Ovary (tissue), 9 donors: ENCODE data around the gene PNPLA6. TPM values are rescaled to one million over a fixed set of nuclear protein-coding genes. Genes with fewer than 3 reads are reported as not detected.
A peak's percentile ranks its signal among the peaks of the same experiment; 100 is the strongest.

Experiments used
- DNase-seq, 5 donors: peaks; one replicate each; pipeline ENCODE4 v3.0.0-alpha.2; 2019 to 2020
- H3K27ac ChIP-seq, 2 donors: fragments of 200-600 bp; one replicate each; pipeline versions ENCODE4 v1.5.1 to v1.8.0; 2019 to 2022
- H3K27me3 ChIP-seq: fragments of 200-600 bp; one replicate; pipeline ENCODE4 v1.8.0; 2022
- H3K36me3 ChIP-seq: fragments of 200-600 bp; sonication (generic); one replicate; pipeline ENCODE4 v1.5.1; 2019
- H3K4me1 ChIP-seq: one replicate; pipeline ENCODE4 v1.8.1; 2013; ENCODE audit warnings: mild to moderate bottlenecking, moderate library complexity; ENCODE audit not compliant: insufficient read depth
- H3K4me3 ChIP-seq: fragments of 200-600 bp; sonication (generic); one replicate; pipeline ENCODE4 v1.5.1; 2017
- H3K9me3 ChIP-seq, 2 donors: fragments of 200-600 bp in 1 of 2; sonication (generic) in 1 of 2; one replicate each; pipeline versions ENCODE4 v1.5.1 to v1.8.1; 2013 to 2019; ENCODE audit warnings: mild to moderate bottlenecking in 1 of 2, moderate library complexity in 1 of 2
- EP300 ChIP-seq: sonication (generic); formaldehyde crosslinking; IDR thresholded peaks from one replicate; pipeline ENCODE4 v1.6.1; 2017; ENCODE audit warnings: antibody characterized with exemption
- POLR2A ChIP-seq: fragments of 450-650 bp; IDR thresholded peaks from one replicate; pipeline ENCODE4 v1.6.1; 2017; ENCODE audit warnings: antibody characterized with exemption, mild to moderate bottlenecking, moderate library complexity
- WGBS, 3 donors: extraction: QIAGEN DNeasy Blood & Tissue Kit in 1 of 3; methylation state at CpG; one replicate each; pipeline versions ENCODE4 v1.1.5 to v1.1.7; 2013 to 2017; 5-methylcytosine and 5-hydroxymethylcytosine counted together
- intact Hi-C, 4 donors: fragments of 100-400 bp; cut with DNase I; formaldehyde crosslinking; loops; one replicate each; pipeline versions ENCODE4 v1.11.0 to v1.15.1; 2022 to 2023
- polyA plus RNA-seq, 2 donors: library from polyadenylated mRNA; stranded (reverse); fragments of 200-250 nt in 1 of 2; fragments of 350-450 nt in 1 of 2; fragmentation: Illumina TruSeq in 1 of 2; extraction: RNeasy Lipid Tissue Mini Kit (QIAGEN cat#74804) in 1 of 2; gene quantifications; one replicate each; pipeline ENCODE4 v1.2.3, GENCODE V29; 2013 to 2014
- total RNA-seq, 7 donors: library from RNA; depleted of rRNA in 2 of 7; stranded (reverse); fragments of >200 nt in 2 of 7; fragmentation: NEBNext Ultra II Directional in 3 of 7; extraction: Animal tissue kit (Norgen Biotek cat#: 25700) in 3 of 7; gene quantifications; one replicate each; pipeline versions ENCODE4 v1.1.0 to v1.2.4, GENCODE V29; 2016 to 2023
- TF ChIP-seq, protein P1 (sequence below), 3 donors: fragments of 450-650 bp in 2 of 3; fragments of 200-600 bp in 1 of 3; IDR thresholded peaks; one replicate each; pipeline versions ENCODE4 v1.5.1 to v1.8.0; 2016 to 2022; ENCODE audit warnings: antibody characterized with exemption in 3 of 3, mild to moderate bottlenecking in 1 of 3
- donor health status: DM: no; HTN: no; CAD: no; lungs with moderate emphysema.
- donor health status: DM: no; HTN: no; CAD: no.
- donor health status: Bipolar disorder and iron deficiency.
- donor health status: DM: yes; HTN: yes; CAD: no.
- donor health status: DM: no; HTN: no; CAD: no.
- donor health status: DM: yes; HTN: yes; CAD: no.

Gene PNPLA6
- total and polyA plus RNA-seq, 9 donors: 19.0 to 69.1 (median 52.0) TPM

DNA sequence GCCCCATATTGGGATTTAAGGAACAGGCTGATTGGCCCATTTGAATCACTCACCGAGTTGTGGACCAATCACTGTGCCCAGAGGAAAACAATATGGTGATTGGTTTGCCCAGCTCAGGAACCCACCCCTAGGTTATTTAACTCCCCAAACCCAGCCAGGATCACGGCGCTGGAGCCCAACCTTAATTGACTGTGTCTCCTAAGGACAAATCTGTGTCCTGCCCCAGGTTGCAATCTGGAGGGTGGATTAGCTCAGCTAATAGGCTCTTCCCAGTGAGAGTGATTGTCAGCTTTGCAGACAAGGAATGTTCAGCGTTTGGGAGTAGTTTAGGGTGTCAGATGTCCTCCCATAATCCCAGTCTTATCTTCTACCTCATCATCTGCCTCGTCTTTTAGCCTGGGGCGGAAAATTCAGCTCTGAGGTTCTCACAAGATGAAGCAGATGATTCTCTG lies 23.1 kb upstream of the PNPLA6 start:
- intact Hi-C loops: no loop called here
- peaks cover 8% of the 10 kb centered on the region for H3K4me1 ChIP-seq
- DNase-seq: no peak
- no peaks in the 10 kb centered on the region for H3K9me3 ChIP-seq
- H3K36me3 ChIP-seq: no peaks in the 10 kb centered on the region
- no peak overlapping the region for H3K4me3 ChIP-seq
- H3K27me3 ChIP-seq: no peaks in the 10 kb centered on the region
- no peak overlapping the region for H3K27ac ChIP-seq
- no peak for TF ChIP-seq POLR2A
- TF ChIP-seq EP300: no peak
- TF ChIP-seq, protein P1, sequence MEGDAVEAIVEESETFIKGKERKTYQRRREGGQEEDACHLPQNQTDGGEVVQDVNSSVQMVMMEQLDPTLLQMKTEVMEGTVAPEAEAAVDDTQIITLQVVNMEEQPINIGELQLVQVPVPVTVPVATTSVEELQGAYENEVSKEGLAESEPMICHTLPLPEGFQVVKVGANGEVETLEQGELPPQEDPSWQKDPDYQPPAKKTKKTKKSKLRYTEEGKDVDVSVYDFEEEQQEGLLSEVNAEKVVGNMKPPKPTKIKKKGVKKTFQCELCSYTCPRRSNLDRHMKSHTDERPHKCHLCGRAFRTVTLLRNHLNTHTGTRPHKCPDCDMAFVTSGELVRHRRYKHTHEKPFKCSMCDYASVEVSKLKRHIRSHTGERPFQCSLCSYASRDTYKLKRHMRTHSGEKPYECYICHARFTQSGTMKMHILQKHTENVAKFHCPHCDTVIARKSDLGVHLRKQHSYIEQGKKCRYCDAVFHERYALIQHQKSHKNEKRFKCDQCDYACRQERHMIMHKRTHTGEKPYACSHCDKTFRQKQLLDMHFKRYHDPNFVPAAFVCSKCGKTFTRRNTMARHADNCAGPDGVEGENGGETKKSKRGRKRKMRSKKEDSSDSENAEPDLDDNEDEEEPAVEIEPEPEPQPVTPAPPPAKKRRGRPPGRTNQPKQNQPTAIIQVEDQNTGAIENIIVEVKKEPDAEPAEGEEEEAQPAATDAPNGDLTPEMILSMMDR (IDR thresholded peaks at IDR 0.05): no peak
- WGBS, 3 donors: 48 to 55% (median 50%) methylated on average over 6 of the region's 6 CpGs

DNA sequence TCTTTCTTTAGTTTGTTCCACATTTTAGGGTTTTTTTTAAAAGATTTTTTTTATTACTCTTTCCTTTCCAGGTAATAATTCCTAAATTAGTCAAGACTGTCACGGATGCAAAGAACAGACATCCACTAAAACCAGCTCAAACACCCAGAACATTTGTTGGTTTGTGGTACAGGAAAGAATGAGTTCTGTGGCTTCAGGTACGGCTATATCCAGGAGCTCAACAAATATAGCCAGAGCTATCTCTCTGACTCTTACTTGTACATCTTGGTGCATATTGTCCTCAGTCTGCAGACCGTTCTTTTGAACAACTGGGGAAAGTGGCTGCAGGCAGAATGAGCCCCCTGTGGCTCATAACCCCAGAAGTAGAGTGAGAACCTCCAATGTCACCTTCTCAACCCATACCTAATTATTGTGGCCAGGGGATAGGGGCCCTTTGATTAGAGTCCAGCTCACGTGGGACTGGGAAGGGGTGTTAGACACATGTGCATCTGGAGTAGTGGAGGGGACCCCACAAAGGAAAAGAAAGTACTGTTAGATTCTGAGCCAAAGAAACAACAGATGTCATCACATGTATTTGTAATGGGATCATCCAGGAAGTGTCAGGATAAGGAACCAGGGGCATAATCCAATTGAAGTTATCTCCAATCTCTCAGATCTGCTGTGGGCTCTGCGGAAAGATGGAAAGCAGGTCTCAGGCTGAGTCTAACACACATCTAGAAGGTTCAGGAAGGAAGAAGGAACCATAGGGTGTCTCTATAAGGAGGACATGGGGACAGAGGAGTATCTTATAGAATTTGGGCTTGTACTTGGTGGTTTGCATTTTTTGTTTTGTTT lies 21.5 kb upstream of the PNPLA6 start:
- DNase-seq: no peak
- intact Hi-C loops: no loop called here
- H3K27me3 ChIP-seq: no peaks in the 10 kb centered on the region
- no peaks in the 10 kb centered on the region for H3K9me3 ChIP-seq
- H3K4me1 ChIP-seq: peaks cover 8% of the 10 kb centered on the region
- H3K36me3 ChIP-seq: no peaks in the 10 kb centered on the region
- 86 to 89% (median 87%) methylated on average over 5 of the region's 5 CpGs for WGBS, 3 donors
- no peak overlapping the region for H3K27ac ChIP-seq
- H3K4me3 ChIP-seq: no peak overlapping the region
- no peak for TF ChIP-seq EP300
- TF ChIP-seq POLR2A: no peak
- TF ChIP-seq, protein P1 (IDR thresholded peaks at IDR 0.05): no peak

DNA sequence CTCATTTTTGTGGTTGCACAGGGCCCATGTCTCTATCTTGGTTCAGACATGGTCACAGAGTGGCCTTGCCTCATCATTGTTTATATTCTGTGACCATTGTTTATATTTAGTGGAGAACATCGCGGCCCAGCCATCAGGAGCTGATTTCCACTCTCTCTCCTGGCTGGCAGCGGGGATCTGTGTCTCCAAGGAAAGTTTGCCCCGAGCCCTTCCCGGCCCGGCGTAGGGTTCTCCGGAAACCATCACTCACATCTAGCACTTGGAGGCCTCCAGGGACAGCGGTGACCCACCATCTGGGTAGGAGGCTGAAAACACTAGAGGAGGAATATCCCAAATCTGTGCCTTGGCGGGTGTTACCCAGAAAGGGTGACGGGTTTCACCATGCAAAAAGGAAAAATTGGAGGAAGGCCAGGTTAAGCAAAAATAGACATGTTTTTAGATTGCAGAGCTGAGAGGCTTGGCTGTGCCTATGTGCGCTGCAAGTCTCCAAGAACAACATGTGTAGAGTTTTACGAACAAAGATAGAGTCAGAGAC lies 20.3 kb upstream of the PNPLA6 start:
- Histone ChIP-seq H3K4me3 (peak overlapping the region; percentile 58), H3K9me3 (no peaks in the 10 kb centered on the region), H3K4me1 (peaks cover 8% of the 10 kb centered on the region), H3K27ac (peak overlapping the region in 1 of 2 donors; percentile 94), H3K36me3 (no peaks in the 10 kb centered on the region), H3K27me3 (no peaks in the 10 kb centered on the region)
- TF ChIP-seq EP300: no peak
- no peak for TF ChIP-seq POLR2A
- TF ChIP-seq, protein P1 (IDR thresholded peaks at IDR 0.05): no peak
- 12 to 24% (median 12%) methylated on average over 13 of the region's 13 CpGs for WGBS, 3 donors
- intact Hi-C loops: no loop called here
- peak; percentile 63 to 92 (median 81) for DNase-seq

DNA sequence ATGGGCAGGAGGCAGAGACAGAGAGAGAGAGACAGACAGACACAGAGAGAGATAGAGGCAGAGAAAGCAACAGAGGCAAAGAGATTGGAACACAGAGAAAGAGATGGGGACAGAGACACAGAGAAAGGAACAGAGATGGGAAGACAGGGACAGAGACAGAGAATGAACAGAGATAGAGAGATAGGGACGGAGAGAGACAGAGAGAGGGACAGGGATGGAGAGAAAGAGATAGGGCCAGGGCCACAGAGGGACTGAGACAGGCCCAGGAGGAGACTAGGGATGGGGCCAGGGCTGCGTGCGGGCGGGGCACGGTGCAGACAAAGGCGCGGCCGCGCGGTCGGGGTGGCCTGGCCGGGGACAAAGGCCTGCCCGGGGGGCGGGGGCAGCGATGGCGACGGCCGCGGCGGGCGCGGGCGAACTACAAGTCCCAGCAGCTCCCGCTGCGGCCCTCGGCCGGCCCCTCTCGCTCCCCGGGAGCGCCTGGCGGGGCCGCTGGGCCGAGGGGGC lies 19.8 kb upstream of the PNPLA6 start, which contains the start of gene ZNF358:
Gene ZNF358 (plus strand): TSS at position 459 of the 507 bp plus-strand sequence. CDS start 3,140 bp downstream, outside the sequence.
- intact Hi-C loops: no loop called here
- Histone ChIP-seq H3K4me1 (peaks cover 8% of the 10 kb centered on the region), H3K27me3 (no peaks in the 10 kb centered on the region), H3K4me3 (peak within 1 kb of the TSS; percentile 58), H3K36me3 (no peaks in the 10 kb centered on the region), H3K27ac (peak within 1 kb of the TSS; percentile 94 to 96), H3K9me3 (no peaks in the 10 kb centered on the region)
- TF ChIP-seq EP300 (no peak), POLR2A (no peak)
- TF ChIP-seq, protein P1 (IDR thresholded peaks at IDR 0.05): no peak
- peak; percentile 70 to 84 (median 75) for DNase-seq
- 0 to 2% (median 1%) methylated on average over 24 to 33 of the region's 33 CpGs for whole genome bisulfite sequencing, 3 donors
